ENCODE results near the gene PACSIN3. TPM values are rescaled to one million over a fixed set of nuclear protein-coding genes. Genes with fewer than 3 reads are reported as not detected.

PACSIN3 gene
- total RNA-seq, 1 experiment from 2014 or later, result 76.7 TPM

GRCh38 chr11:47189100-47189834 is 3.0 kb upstream of the PACSIN3 start:
- H3K4me1 Mint-ChIP-seq (ENCODE audit: low read depth, unreplicated experiment), result peaks cover 29% of the 10 kb centered on the region
- Histone ChIP-seq H3K4me1 (peaks cover 64% of the 10 kb centered on the region), H3K9me3 (no peaks in the 10 kb centered on the region), H3K36me3 (ENCODE audit: control insufficient read depth, insufficient read depth, low read length) (no peaks in the 10 kb centered on the region), H3K4me3 (ENCODE audit: low read depth, low read length) (no peak overlapping the region), H3K27me3 (replicated peaks; ENCODE audit: control insufficient read depth, insufficient read depth, low read length) (no peaks in the 10 kb centered on the region)
- H3K27me3 Mint-ChIP-seq (ENCODE audit: insufficient read depth, unreplicated experiment), result no peaks in the 10 kb centered on the region
- peak overlapping the region; percentile 61 for H3K4me3 Mint-ChIP-seq (ENCODE audit: unreplicated experiment)
- TF ChIP-seq CTCF (IDR thresholded peaks at IDR 0.05; ENCODE audit: insufficient read depth in 1 of 2, low read depth in 1 of 2, low read length in 1 of 2, severe bottlenecking in 1 of 2, unreplicated experiment in 1 of 2), result no peak
- ChIA-PET POLR2A (interaction anchor here (1.3 to 1.7 kb wide), 2 partner anchors 25 to 59 kb away, joined by 7 to 28 read pairs; partner anchors contain the start of genes ACP2 and DDB2), CTCF (interaction anchor here (0.9 to 1.3 kb wide), 6 partner anchors 10 to 166 kb away, joined by 3 to 8 read pairs (median 6); partner anchors contain the start of genes ACP2, DDB2 and NR1H3)
- no peaks in the 10 kb centered on the region for H3K9me3 Mint-ChIP-seq (ENCODE audit: unreplicated experiment)
- peaks cover 31% of the 10 kb centered on the region for H3K36me3 Mint-ChIP-seq (ENCODE audit: insufficient read depth, unreplicated experiment)
- peak; percentile 89 to 94 for DNase-seq
- no TSS peak for BruUV-seq (replicated peaks)
- intact Hi-C loops (cut with micrococcal nuclease; ENCODE audit: unreplicated experiment), result loop anchor here (1.0 kb wide), 2 partner anchors 25 to 80 kb away; partner anchors contain the start of gene DDB2
- H3K27ac Mint-ChIP-seq (ENCODE audit: unreplicated experiment), result peak overlapping the region; percentile 91

- CTCF ChIA-PET, result interaction anchor here (1.0 to 4.5 kb wide), 7 partner anchors 10 to 71 kb away, joined by 3 to 31 read pairs (median 9); partner anchors contain the start of genes ACP2, DDB2 and NR1H3
- peak overlapping the region; percentile 91 for H3K27ac Mint-ChIP-seq (ENCODE audit: unreplicated experiment)
- no peak for TF ChIP-seq CTCF (IDR thresholded peaks at IDR 0.05; ENCODE audit: insufficient read depth in 1 of 2, low read depth in 1 of 2, low read length in 1 of 2, severe bottlenecking in 1 of 2, unreplicated experiment in 1 of 2)
- H3K9me3 ChIP-seq, result no peaks in the 10 kb centered on the region
- H3K4me3 Mint-ChIP-seq (ENCODE audit: unreplicated experiment), result peak overlapping the region; percentile 92
- POLR2A ChIA-PET, result interaction anchor here (0.6 to 2.4 kb wide), 9 partner anchors 16 to 82 kb away, joined by 3 to 52 read pairs (median 5); partner anchors contain the start of genes ACP2, DDB2 and NR1H3
- BruUV-seq (replicated peaks), result no TSS peak
- no peaks in the 10 kb centered on the region for H3K9me3 Mint-ChIP-seq (ENCODE audit: unreplicated experiment)
- peaks cover 25% of the 10 kb centered on the region for H3K4me1 Mint-ChIP-seq (ENCODE audit: low read depth, unreplicated experiment)
- no peak for DNase-seq
- H3K36me3 ChIP-seq (ENCODE audit: control insufficient read depth, insufficient read depth, low read length), result no peaks in the 10 kb centered on the region; the same call in none of the 2 replicates
- intact Hi-C loops (cut with micrococcal nuclease; ENCODE audit: unreplicated experiment), result no loop called here
- no peaks in the 10 kb centered on the region for H3K27me3 ChIP-seq (replicated peaks; ENCODE audit: control insufficient read depth, insufficient read depth, low read length)
- H3K27me3 Mint-ChIP-seq (ENCODE audit: insufficient read depth, unreplicated experiment), result no peaks in the 10 kb centered on the region
- H3K4me3 ChIP-seq (ENCODE audit: low read depth, low read length), result peak overlapping the region; percentile 5
- H3K36me3 Mint-ChIP-seq (ENCODE audit: insufficient read depth, unreplicated experiment), result peaks cover 23% of the 10 kb centered on the region
- H3K4me1 ChIP-seq, result peaks cover 55% of the 10 kb centered on the region
These were observed 2.0 kb upstream of the PACSIN3 start for GRCh38 chr11:47188259-47188658.

GRCh38 chr11:47187723-47188122 is 1.5 kb upstream of the PACSIN3 start:
- H3K36me3 Mint-ChIP-seq (ENCODE audit: insufficient read depth, unreplicated experiment), result peaks cover 21% of the 10 kb centered on the region
- no peaks in the 10 kb centered on the region for H3K9me3 Mint-ChIP-seq (ENCODE audit: unreplicated experiment)
- BruUV-seq (replicated peaks), result no TSS peak
- no peaks in the 10 kb centered on the region for H3K27me3 Mint-ChIP-seq (ENCODE audit: insufficient read depth, unreplicated experiment)
- peaks cover 22% of the 10 kb centered on the region for H3K4me1 Mint-ChIP-seq (ENCODE audit: low read depth, unreplicated experiment)
- ChIA-PET CTCF (interaction anchor here (0.6 to 4.5 kb wide), 10 partner anchors 9 to 185 kb away, joined by 3 to 31 read pairs (median 6); partner anchors contain the start of genes ACP2, DDB2 and NR1H3), POLR2A (interaction anchor here (0.6 to 2.4 kb wide), 10 partner anchors 17 to 528 kb away, joined by 3 to 52 read pairs (median 4); partner anchors contain the start of genes ACP2, AGBL2, DDB2 and NR1H3)
- no peaks in the 10 kb centered on the region; the same call in none of the 2 replicates for H3K36me3 ChIP-seq (ENCODE audit: control insufficient read depth, insufficient read depth, low read length)
- no peaks in the 10 kb centered on the region for H3K27me3 ChIP-seq (replicated peaks; ENCODE audit: control insufficient read depth, insufficient read depth, low read length)
- intact Hi-C loops (cut with micrococcal nuclease; ENCODE audit: unreplicated experiment), result loop anchor here (1.0 kb wide), 1 partner anchor 70 kb away; the partner anchor contains the start of gene NR1H3
- H3K4me1 ChIP-seq, result peaks cover 50% of the 10 kb centered on the region
- TF ChIP-seq CTCF (IDR thresholded peaks at IDR 0.05; ENCODE audit: insufficient read depth in 1 of 2, low read depth in 1 of 2, low read length in 1 of 2, severe bottlenecking in 1 of 2, unreplicated experiment in 1 of 2), result no peak
- H3K4me3 ChIP-seq (ENCODE audit: low read depth, low read length), result peak overlapping the region; percentile 74
- peak; percentile 52 to 58 for DNase-seq
- H3K27ac Mint-ChIP-seq (ENCODE audit: unreplicated experiment), result peak overlapping the region; percentile 91
- H3K4me3 Mint-ChIP-seq (ENCODE audit: unreplicated experiment), result peak overlapping the region; percentile 92
- no peaks in the 10 kb centered on the region for H3K9me3 ChIP-seq

All from Caco-2 (cell line).